HEK293T (cell line): ENCODE measurements around the gene PTPN2.

Experiments used
- ARNT ChIP-seq: fragments of 450-650 bp; IDR thresholded peaks from 2 replicates; pipeline ENCODE4 v1.6.1; 2017; ENCODE audit warnings: mild to moderate bottlenecking
- ELF4 ChIP-seq: fragments of 450-650 bp; IDR thresholded peaks from 2 replicates; pipeline ENCODE4 v1.6.1; 2017; ENCODE audit warnings: antibody characterized with exemption
- FOXA1 ChIP-seq: fragments of 450-650 bp; IDR thresholded peaks from 2 replicates; pipeline ENCODE4 v1.6.1; 2016; ENCODE audit warnings: mild to moderate bottlenecking
- FOXM1 ChIP-seq: fragments of 450-650 bp; IDR thresholded peaks from 2 replicates; pipeline ENCODE4 v1.6.1; 2017; ENCODE audit warnings: mild to moderate bottlenecking, borderline replicate concordance
- SP1 ChIP-seq: fragments of 450-650 bp; IDR thresholded peaks from 2 replicates; pipeline ENCODE4 v1.6.1; 2017

DNA sequence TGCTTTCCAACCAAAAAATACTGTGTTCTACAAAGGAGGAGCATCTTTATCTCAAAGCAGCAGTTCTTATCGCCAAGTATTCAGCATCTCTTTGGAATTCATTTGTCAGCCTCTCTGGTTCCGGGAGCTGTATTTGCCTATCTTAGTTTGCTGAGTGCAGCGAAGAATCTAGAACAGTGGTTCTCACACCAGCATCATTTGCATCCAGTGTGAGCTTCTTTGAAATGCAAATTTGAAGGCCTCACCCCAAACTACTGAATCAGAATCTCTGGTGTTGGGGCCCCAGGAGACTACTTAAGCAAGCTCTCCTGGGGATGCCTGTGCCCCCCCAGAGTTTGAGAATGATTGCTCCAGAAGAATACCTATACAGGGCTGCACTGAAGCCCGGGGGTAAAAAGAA lies 1.5 kb upstream of the PTPN2 start:
- TF ChIP-seq FOXA1 (no peak), ARNT (no peak), SP1 (no peak), FOXM1 (no peak), ELF4 (no peak)
